ENCODE measurements around the gene DPEP3.
A peak's percentile ranks its signal among the peaks of the same experiment; 100 is the strongest.

DPEP3 gene

GRCh38 chr16:67928561-67929364, 51.5 kb downstream of the DPEP3 start:
- DNase-seq, result peak; percentile 87

GRCh38 chr16:67928147-67928546, 52.2 kb downstream of the DPEP3 start:
- DNase-seq, result no peak

- no peak for DNase-seq
These were observed 53.0 kb downstream of the DPEP3 start for GRCh38 chr16:67927131-67927941.

GRCh38 chr16:67926181-67926750, 54.0 kb downstream of the DPEP3 start:
- DNase-seq, result no peak
